Measurements from ENCODE around the gene CYP2A6.
"Not testable (repeated sequence)": the region's sequence is repeated elsewhere in the genome, so short reads cannot be mapped to it uniquely, and the experiment has no call there.

Gene CYP2A6

DNA sequence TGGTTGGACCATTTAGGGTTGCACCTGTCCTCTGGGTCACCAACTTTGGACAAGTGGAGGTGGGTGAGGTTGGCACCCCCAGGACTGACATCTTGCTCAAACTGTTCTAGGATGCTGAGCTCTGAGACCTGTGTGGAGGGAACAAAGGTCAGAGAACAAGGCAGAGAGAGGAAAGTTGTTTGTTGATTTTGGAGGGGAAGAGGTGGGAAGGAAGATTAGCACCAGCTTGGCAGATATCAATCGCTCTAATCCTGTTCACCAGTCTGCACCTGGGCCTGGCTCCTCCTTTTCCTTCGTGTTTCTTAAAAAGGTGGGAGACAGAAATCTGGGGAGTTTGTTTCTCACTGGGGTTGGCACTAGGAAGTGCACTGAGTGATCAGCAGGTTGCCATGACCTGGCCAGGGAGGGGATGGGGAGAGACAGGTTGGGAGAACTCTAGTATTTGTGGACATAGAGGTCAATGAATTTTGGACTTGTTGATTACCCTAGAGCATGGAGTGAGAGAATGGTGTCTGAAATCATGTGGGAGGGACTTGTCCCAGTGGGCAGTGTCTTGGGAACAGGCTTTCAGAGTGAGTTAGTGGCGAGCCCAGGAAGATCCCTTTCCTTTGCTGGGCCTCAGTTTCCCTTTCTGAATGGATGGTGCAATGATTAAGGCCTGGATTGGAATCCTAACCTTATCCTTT lies 2.4 kb upstream of the CYP2A6 start:
- not testable (repeated sequence) for DNase-seq (ENCODE audit: extremely low read depth in 1 of 2, low read depth in 1 of 2)

DNA sequence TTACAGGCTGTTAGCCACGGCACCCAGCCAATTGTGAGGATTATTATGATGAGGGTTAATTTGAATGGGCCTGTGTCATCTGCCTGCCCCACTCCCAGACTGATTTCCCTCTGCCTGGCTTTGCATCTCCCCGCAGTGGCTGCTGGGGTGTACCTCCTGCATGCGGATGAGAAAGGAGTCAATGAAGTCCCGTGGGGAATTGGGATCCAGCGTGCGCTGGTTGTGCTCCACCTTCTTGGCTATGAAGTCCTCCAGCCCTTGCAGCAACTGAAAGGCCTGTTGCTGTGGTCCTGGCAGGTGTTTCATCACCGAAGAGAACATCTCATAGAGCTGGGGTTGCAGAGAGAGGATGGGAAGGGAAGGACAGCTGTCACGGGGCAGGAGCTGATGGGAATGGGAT lies 3.5 kb downstream of the CYP2A6 start:
- not testable (repeated sequence) for DNase-seq (ENCODE audit: extremely low read depth in 1 of 2, low read depth in 1 of 2)

DNA sequence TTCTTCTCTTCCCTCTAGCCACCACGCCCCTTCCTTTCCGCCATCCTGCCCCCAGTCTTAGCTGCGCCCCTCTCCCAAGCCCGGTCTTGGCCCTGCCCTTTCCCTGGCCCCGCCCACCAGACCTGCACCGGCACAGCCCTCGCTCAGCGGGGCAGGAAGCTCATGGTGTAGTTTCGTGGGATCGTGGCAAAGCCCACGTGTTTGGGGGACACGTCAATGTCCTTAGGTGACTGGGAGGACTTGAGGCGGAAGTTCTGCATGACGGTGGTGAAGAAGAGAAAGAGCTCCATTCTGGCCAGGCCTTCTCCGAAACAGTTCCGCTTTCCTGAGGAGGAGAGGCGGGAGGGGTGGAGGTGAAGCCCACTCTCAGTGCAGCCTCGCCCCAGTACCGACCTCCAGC lies 6.6 kb downstream of the CYP2A6 start:
- peak; percentile 61 to 72 for DNase-seq (ENCODE audit: extremely low read depth in 1 of 2, low read depth in 1 of 2)

DNA sequence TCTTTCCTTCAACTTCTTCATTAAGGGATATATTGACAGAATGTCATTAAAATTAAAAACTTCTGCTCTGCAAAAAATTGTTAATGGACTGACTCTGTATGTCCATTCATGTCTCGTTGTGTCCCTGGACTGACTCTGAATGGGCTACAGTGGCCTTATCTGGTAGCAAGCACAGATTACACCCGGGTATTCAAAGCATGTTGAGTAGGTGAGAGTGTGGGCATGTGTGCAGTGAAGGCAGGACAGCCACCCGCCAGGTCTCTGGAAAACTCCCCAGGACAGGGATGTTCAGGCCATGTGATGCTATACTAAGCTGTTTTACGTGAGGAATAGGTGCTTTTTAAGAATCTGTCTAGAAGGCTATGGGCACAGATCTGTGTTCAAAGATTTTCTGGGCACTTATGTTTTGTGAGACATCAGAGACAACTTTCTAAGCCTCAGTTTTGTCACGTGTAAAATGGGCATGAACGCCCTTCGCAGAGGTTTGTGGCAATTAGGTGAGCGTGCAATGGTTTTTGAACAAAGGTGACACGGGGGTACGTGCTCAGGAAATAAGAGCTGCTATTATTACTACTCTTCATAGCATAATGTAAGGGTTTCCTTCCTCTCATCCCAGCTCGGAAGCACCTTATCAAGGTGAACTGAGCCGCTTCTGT lies 7.1 kb downstream of the CYP2A6 start:
- not testable (repeated sequence) for DNase-seq (ENCODE audit: extremely low read depth in 1 of 2, low read depth in 1 of 2)

GRCh38 chr19:40842012-40842411 lies 8.2 kb downstream of the CYP2A6 start:
- not testable (repeated sequence) for DNase-seq (ENCODE audit: extremely low read depth in 1 of 2, low read depth in 1 of 2)

DNA sequence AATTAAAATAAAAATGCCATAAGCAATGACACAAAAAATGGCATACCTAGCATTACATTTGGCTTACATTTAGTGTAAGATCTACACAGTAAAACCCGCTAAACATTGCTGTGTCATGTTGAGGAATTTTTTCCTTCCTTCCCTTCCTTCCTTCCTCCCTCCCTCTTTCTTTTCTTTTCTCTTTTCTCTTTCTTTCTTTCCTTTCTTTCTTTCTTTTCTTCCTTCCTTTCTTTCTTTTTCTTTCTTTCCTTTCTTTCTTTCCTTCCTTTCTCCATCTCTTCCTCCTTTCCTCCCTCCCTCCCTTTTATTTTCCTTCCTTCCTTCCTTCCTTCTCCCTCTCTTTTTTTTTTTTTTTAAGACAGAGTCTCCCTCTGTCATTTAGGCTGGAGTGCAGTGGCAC lies 11.8 kb downstream of the CYP2A6 start:
- not testable (repeated sequence) for DNase-seq (ENCODE audit: extremely low read depth in 1 of 2, low read depth in 1 of 2)

GRCh38 chr19:40836754-40837429 lies 13.4 kb downstream of the CYP2A6 start:
- DNase-seq (ENCODE audit: extremely low read depth in 1 of 2, low read depth in 1 of 2), result no peak

DNA sequence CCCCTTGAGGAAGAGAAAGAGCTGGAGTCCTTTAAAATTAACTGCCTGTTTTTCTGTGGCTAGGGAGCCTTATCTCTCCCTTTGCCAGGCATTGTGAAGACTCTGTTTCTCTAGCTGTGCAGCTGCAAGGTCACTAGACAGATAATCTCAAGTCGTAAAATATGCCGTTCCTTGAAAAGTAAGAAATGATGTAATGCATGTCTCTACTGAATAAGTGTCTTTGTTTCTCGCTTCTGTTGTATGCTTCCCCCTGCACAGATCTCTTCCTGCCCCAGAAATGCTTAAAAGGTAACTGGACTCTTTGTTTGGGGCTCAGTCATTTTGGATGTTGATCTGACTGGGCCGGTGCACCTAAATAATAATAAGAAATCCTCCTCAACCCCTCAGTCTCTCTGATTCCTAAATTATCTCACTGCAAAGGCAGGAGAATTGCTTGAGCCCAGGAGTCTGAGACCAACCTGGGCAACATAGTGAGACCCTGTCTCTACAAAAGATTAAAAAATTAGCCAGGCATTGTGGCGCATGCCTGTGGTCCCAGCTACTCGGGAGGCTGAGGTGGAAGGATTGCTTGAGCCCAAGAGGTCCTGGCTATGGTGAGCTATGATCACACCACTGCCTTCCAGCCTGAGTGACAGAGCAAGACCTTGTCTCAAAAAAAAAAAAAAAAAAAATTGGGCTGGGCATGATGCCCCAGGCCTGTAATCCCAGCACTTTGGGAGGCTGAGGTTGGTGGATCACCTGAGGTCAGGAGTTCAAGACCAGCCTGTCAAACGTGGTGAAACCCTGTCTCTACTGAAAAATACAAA lies 16.3 kb downstream of the CYP2A6 start:
- DNase-seq (ENCODE audit: extremely low read depth in 1 of 2, low read depth in 1 of 2), result not testable (repeated sequence)

- DNase-seq (ENCODE audit: extremely low read depth in 1 of 2, low read depth in 1 of 2), result not testable (repeated sequence)
Observed at GRCh38 chr19:40832431-40832790, 17.8 kb downstream of the CYP2A6 start.

DNA sequence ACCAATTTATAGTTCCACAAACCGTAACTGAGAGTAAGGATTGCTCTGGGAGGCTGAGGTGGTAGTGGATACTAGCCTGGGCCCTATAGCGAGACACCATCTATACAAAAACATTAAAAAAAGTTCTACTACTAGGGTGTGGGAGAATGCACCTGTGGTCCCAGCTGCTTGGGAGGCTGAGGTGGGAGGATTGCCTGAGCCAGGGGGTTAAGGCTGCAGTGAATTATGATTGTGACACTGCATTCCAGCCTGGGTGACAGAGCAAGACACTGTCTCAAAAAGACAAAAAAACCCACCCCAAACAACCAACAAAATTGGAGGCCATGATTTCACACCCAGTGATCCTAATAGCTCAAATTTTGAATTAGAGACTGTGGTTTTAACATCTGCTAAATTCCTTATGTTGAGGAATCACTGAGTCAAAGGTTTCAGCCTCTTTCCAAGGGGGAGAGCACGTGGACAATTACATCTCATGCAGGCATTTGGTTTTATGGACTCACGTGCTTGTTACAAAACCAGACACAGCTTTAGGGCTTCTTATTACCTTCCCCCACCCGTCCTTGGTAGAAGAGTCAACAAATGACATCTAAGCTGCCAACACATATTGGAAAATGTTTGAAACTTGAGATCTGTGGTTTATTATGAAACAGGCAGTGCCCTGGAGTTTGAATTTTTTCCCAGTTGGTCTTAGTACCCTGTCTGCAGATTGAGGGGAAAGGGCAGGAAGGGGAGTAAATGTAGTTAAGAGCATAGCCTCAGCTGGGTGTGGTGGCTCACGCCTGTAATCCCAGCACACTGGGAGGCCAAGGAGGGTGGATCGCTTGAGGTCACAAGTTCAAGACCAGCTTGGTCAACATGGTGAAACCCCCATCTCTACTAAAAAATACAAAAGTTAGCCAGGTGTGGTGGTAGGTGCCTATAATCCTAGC lies 18.5 kb downstream of the CYP2A6 start:
- no peak for DNase-seq (ENCODE audit: extremely low read depth in 1 of 2, low read depth in 1 of 2)

- not testable (repeated sequence) for DNase-seq (ENCODE audit: extremely low read depth in 1 of 2, low read depth in 1 of 2)
Observed at GRCh38 chr19:40830741-40831140, 19.5 kb downstream of the CYP2A6 start.

- no peak for DNase-seq (ENCODE audit: extremely low read depth in 1 of 2, low read depth in 1 of 2)
Observed at GRCh38 chr19:40829205-40829604, 21.0 kb downstream of the CYP2A6 start.

DNA sequence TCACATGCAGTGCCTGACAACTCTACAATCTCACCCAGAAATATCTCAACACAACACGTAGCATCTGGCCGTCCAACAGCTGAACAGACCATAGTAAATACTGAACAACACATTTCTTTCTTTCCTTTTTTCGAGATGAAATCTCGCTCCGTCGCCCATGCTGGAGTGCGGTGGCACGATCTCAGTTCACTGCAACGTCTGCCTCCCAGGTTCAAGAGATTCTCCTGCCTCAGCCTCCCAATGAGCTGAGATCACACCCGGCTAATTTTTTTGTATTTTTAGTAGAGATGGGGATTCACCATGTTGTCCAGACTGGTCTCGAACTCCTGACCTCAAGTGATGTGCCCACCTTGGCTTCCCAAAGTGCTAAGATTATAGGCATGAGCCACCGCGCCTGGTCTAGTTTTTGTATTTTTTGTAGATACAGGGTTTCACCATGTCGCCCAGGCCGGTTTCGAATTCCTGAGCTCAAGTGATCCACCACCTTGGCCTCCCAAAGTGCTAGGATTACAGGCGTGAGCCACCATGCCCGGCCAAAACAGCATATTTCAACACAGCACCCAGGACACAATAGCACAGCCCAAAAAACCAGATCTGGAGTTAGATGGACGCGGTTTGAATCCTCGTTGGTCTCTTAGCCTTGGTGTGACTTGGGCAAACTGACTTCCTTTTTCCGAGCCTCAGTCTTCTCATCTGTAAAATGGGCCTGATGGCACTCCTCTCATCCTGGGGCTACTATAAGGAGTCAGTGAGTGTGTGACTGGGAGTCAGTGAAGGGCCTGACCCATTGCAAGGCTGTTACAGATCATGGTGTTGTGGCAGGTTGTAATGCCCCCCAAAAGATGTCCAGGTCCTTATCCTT lies 22.6 kb downstream of the CYP2A6 start:
- no peak for DNase-seq (ENCODE audit: extremely low read depth in 1 of 2, low read depth in 1 of 2)

- DNase-seq (ENCODE audit: extremely low read depth in 1 of 2, low read depth in 1 of 2), result not testable (repeated sequence)
Observed at GRCh38 chr19:40826699-40827385, 23.4 kb downstream of the CYP2A6 start.

DNA sequence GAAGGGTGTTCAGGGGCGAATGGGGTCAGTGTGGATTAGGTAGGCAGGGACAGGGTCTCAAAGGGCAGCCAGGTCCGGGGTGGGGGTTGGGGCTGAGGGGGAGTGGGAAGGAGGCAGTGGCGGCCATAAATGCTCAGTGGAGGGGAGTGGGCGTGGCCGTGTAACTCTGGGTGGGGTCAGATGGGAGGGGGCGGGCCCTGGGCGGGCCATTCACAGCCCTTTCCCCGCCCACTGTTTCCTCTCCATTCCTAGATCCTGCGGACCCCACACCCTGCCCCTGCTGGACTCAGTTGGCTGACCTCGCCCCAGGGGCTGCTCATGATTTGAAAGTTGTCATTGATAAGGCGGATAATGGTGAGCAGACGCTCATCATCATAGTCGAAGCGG lies 23.9 kb downstream of the CYP2A6 start:
- not testable (repeated sequence) for DNase-seq (ENCODE audit: extremely low read depth in 1 of 2, low read depth in 1 of 2)

DNA sequence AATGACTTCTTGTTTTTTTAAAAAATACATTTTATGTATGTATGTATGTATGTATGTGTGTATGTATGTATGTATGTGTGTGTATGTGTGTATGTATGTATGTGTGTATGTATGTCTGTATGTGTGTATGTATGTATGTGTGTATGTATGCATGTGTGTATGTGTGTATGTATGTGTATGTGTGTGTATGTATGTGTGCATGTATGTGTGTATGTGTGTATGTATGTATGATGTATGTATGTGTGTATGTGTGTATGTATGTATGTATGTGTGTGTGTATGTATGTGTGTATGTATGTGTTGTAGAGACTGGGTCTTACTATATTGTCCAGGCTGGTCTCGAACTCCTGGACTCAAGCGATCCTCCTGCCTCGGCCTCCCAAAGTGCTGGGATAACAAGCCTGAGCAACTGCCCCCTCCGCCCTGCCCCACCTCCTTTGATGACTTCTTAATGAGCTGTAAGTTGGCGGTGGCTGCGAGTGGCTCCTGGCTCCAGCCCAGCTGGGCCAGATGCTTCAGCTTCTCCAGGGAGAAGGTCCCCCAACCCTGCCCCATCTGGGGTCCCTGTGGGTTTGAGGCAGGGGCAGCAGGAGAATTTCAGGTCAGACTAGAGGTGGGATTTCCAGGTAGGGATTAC lies 24.7 kb downstream of the CYP2A6 start:
- DNase-seq (ENCODE audit: extremely low read depth in 1 of 2, low read depth in 1 of 2), result not testable (repeated sequence)

DNA sequence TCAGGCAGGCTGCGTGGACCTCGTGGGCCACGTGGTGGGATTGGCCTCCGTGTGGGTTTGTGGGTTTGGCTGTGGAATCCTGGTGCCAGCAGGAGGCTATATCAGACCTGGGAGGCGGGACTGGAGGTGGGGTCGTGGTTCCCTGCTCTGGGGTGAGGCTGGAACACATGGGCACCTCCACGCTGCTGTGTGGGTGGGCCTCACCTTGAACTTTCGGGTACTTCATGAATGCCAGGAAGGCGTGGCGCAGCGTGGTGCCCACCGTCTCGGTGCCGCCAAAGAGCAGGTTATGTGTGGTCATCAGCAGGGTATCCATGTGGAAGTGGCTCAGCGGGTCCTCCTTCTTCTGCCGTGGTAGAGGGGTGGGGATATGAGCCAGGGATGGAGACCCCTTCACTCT lies 25.3 kb downstream of the CYP2A6 start:
- not testable (repeated sequence) for DNase-seq (ENCODE audit: extremely low read depth in 1 of 2, low read depth in 1 of 2)
